Esophagus muscularis mucosa (tissue), 4 donors: ENCODE measurements around the gene NUDT3.

Experiments
- CTCF ChIP-seq, 3 experiments: fragments of 200-600 bp in 2 of 3; fragments of 450-650 bp in 1 of 3; sonication (generic) in 2 of 3; IDR thresholded peaks; one replicate each; pipeline ENCODE4 v1.5.1; 2017 to 2019; ENCODE audit warnings: antibody characterized with exemption in 3 of 3, mild to moderate bottlenecking in 2 of 3, moderate library complexity in 1 of 3
- EP300 ChIP-seq: sonication (generic); formaldehyde crosslinking; IDR thresholded peaks from one replicate; pipeline ENCODE4 v1.6.1; 2017; ENCODE audit warnings: antibody characterized with exemption
- POLR2A ChIP-seq: fragments of 450-650 bp; IDR thresholded peaks from one replicate; pipeline ENCODE4 v1.6.1; 2017; ENCODE audit warnings: antibody characterized with exemption, moderate library complexity, mild to moderate bottlenecking, low read depth

- TF ChIP-seq CTCF (IDR thresholded peaks at IDR 0.05) = no peak
- TF ChIP-seq EP300 = no peak
- no peak for TF ChIP-seq POLR2A
Observed at GRCh38 chr6:34339971-34340370, 52.5 kb downstream of the NUDT3 start.
